GM21576 (cell line): ENCODE data around the gene BIN1.

Experiments used
- ATAC-seq: cut with Tn5 transposase; IDR thresholded peaks from one replicate; pipeline ENCODE4 v1.9.1; 2021; ENCODE audit warnings: mild to moderate bottlenecking, moderate library complexity; ENCODE audit not compliant: unreplicated experiment

Gene BIN1

GRCh38 chr2:127060264-127060945 lies 46.5 kb downstream of the BIN1 start:
- ATAC-seq: no peak

GRCh38 chr2:127059559-127059958 lies 47.4 kb downstream of the BIN1 start:
- ATAC-seq: no peak

- no peak for ATAC-seq
These were observed 48.1 kb downstream of the BIN1 start for GRCh38 chr2:127058954-127059252.

- no peak for ATAC-seq
These were observed 48.6 kb downstream of the BIN1 start for GRCh38 chr2:127058246-127058953.

GRCh38 chr2:127057371-127058245 lies 49.3 kb downstream of the BIN1 start:
- no peak for ATAC-seq

GRCh38 chr2:127056631-127057370 lies 50.2 kb downstream of the BIN1 start:
- no peak for ATAC-seq

- no peak for ATAC-seq
These were observed 50.9 kb downstream of the BIN1 start for GRCh38 chr2:127056086-127056485.

- no peak for ATAC-seq
These were observed 51.2 kb downstream of the BIN1 start for GRCh38 chr2:127055786-127056076.

GRCh38 chr2:127054996-127055785 lies 51.8 kb downstream of the BIN1 start:
- ATAC-seq: no peak

- ATAC-seq: no peak
These were observed 52.4 kb downstream of the BIN1 start for GRCh38 chr2:127054604-127054930.

GRCh38 chr2:127053731-127054603 lies 53.0 kb downstream of the BIN1 start:
- ATAC-seq: no peak

GRCh38 chr2:127052771-127053691 lies 53.9 kb downstream of the BIN1 start:
- ATAC-seq: no peak

- ATAC-seq: no peak
These were observed 54.7 kb downstream of the BIN1 start for GRCh38 chr2:127052057-127052770.

GRCh38 chr2:127051116-127052056 lies 55.6 kb downstream of the BIN1 start:
- no peak for ATAC-seq

- ATAC-seq: no peak
These were observed 56.2 kb downstream of the BIN1 start for GRCh38 chr2:127050803-127051115.

GRCh38 chr2:127049927-127050802 lies 56.8 kb downstream of the BIN1 start:
- ATAC-seq: peak; percentile 55
